HFF-Myc (cell line): ENCODE data around the gene MYT1.
"Not testable (repeated sequence)": the region's sequence is repeated elsewhere in the genome, so short reads cannot be mapped to it uniquely, and the experiment has no call there.

Experiments
- DNase-seq: peaks from one replicate; pipeline ENCODE4 v3.0.0-alpha.2; 2011; ENCODE audit warnings: low read depth; ENCODE audit errors: extremely low read depth
- H3K4me3 ChIP-seq: replicated peaks from 2 replicates; pipeline ENCODE4 v1.5.1; 2011; ENCODE audit warnings: low read depth, mild to moderate bottlenecking, control low read depth, low read length
- CTCF ChIP-seq: IDR thresholded peaks from 2 replicates; pipeline ENCODE4 v1.5.1; 2012; ENCODE audit warnings: mild to moderate bottlenecking, low read depth, low read length, control low read depth; ENCODE audit errors: missing control alignments

Gene MYT1

GRCh38 chr20:64164123-64164836 lies at the start of gene MYT1:
TSS of gene MYT1 (plus strand) at chr20:64164452. CDS start at chr20:64198862, 34,410 bp downstream.
- H3K4me3 ChIP-seq, result no peak within 1 kb of the TSS
- no peak for DNase-seq
- no peak for TF ChIP-seq CTCF

GRCh38 chr20:64115171-64115911 lies 48.9 kb upstream of the MYT1 start:
- no peak for TF ChIP-seq CTCF
- no peak overlapping the region for H3K4me3 ChIP-seq
- DNase-seq, result no peak

- H3K4me3 ChIP-seq, result no peak overlapping the region
- no peak for TF ChIP-seq CTCF
- DNase-seq, result no peak
These were observed 48.2 kb upstream of the MYT1 start for GRCh38 chr20:64116016-64116415.

GRCh38 chr20:64116541-64117431 lies 47.5 kb upstream of the MYT1 start:
- no peak for TF ChIP-seq CTCF
- H3K4me3 ChIP-seq, result no peak overlapping the region
- no peak for DNase-seq

GRCh38 chr20:64117432-64117777 lies 46.8 kb upstream of the MYT1 start:
- H3K4me3 ChIP-seq, DNase-seq: not testable (repeated sequence)

GRCh38 chr20:64119301-64119680 lies 45.0 kb upstream of the MYT1 start:
- no peak for DNase-seq
- TF ChIP-seq CTCF, result no peak
- H3K4me3 ChIP-seq, result no peak overlapping the region
